ENCODE results near the gene LHX2. TPM values are rescaled to one million over a fixed set of nuclear protein-coding genes. Genes with fewer than 3 reads are reported as not detected.
A peak's percentile ranks its signal among the peaks of the same experiment; 100 is the strongest.

The LHX2 gene
- polyA plus RNA-seq, 12 donors: 1.3 to 7.0 (median 2.0) TPM; not detected in 2

DNA sequence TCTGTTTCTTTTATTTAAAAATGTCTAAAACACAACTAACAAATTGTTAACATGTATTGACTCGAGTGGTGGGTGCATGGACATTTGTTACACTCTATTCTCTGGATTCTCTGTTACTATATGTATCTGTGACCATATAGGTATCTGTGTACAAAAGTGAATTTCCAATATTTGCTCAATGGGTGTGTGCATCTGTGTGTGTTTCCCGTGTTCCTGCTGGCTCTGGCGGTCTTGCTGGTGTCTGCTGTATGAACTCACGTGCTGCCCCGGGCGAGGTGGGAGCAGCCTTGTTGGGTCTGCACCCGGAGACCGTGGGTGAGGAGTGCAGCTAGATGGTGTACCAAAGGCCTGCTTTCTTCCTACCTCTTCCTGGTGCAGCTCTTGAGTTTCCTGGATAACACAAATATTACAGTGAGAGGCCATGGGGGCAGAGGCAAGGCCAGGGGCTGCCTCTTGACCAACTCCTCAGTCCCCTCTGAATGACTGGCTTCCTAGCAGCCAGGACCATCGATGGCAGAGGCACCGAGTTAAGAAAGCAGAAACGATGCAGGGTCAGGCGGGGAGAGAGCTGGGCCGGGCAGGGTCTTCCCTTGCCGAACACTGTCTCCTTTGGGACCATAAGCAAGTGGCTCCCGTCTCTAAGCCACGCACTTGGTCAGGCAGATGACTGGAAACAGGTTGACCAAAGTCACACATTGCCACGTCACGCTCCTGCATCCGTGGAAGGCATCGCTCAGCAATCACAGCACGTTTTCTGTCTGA, 49.5 kb downstream of the LHX2 start:
- no peak for DNase-seq

DNA sequence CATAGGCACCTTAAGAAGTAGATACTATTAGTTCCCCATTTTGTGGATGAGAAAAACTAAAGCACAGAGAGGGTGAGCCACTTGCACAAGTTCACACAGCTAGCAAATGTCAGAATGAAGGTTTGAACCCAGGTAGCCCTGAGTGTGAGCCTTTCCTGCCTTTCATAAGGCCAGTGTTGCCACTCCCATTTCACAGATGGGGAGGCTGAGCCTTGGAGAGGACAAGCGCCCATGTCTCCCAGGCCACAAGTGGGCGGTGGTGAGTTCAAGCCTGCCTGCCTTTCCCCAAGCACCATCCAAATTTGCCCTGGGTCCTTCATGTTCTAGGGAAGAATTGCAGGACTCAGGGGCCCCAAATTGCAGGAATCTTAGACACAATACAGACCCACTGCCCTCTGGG, 50.6 kb downstream of the LHX2 start:
- no peak for DNase-seq

- DNase-seq: no peak
Observed at GRCh38 chr9:124066783-124067577, 55.4 kb downstream of the LHX2 start.

DNA sequence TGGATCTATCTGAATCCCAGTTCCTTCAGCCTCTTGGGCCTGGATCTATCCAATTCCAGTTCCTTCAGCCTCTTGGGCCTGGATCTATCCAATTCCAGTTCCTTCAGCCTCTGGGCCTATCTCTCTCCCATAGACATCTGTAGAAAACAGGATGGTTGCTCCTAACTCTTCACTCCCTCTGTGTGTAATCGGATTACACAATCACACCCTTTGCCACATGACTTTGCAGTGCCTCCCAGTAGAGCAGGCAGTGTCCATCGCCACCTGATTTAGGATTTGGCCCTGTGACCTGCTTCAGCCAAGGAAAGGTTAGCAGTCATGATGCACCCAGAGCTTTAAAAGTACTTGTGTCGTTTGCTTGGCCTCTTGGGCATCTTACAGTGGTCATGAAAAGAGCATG, 56.7 kb downstream of the LHX2 start:
- DNase-seq: no peak

DNA sequence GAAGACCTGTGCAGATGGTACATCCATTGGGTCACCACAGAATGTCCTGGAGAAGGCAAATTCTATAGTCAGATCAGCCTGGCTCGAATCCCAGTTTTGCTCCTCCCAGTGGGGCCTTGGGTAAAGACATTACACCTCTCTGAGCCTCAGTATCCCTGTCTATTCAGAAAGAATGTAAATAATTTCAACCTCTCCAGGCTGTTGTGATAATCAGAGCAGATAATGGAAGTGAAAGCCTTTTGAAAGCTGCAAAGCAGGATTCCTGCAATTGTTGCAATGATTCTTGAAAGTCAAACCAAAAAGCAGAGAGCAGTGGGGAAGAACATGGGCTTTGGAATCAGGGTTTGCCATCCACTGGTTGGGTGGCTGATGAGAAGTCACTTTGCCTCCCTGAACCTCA, 63.2 kb downstream of the LHX2 start:
- no peak for DNase-seq

GRCh38 chr9:124075761-124076160, 64.2 kb downstream of the LHX2 start:
- no peak for DNase-seq

GRCh38 chr9:124077915-124078572, 66.5 kb downstream of the LHX2 start:
- no peak for DNase-seq

- peak; percentile 11 for DNase-seq
Observed at GRCh38 chr9:124078641-124079040, 67.1 kb downstream of the LHX2 start.

- peak; percentile 64 for DNase-seq
Observed at GRCh38 chr9:124079176-124079925, 67.8 kb downstream of the LHX2 start.

- DNase-seq: no peak
Observed at GRCh38 chr9:124082622-124083021, 71.1 kb downstream of the LHX2 start.

Other genes starting within 250 kb of the LHX2 start
- 10 to 100 TPM in 11 of 12 donors, not detected in 1; 12.7 to 19.4 (median 13.7) TPM for gene DENND1A, start 81.6 kb upstream of the LHX2 start, polyA plus RNA-seq (ENCODE audit: insufficient read length in 12 of 12)
- 10 to 100 TPM in 11 of 12 donors, not detected in 1; 29.2 to 47.2 (median 37.5) TPM for gene NEK6, start 246.2 kb downstream of the LHX2 start, polyA plus RNA-seq (ENCODE audit: insufficient read length in 12 of 12)